HPDE6-E6E7 (cell line): Measurements from ENCODE around the gene SASH1.

Source experiments
- DNase-seq: peaks from one replicate; pipeline ENCODE4 v3.0.0; 2011; ENCODE audit warnings: missing footprints; ENCODE audit errors: extremely low spot score

SASH1 gene

DNA sequence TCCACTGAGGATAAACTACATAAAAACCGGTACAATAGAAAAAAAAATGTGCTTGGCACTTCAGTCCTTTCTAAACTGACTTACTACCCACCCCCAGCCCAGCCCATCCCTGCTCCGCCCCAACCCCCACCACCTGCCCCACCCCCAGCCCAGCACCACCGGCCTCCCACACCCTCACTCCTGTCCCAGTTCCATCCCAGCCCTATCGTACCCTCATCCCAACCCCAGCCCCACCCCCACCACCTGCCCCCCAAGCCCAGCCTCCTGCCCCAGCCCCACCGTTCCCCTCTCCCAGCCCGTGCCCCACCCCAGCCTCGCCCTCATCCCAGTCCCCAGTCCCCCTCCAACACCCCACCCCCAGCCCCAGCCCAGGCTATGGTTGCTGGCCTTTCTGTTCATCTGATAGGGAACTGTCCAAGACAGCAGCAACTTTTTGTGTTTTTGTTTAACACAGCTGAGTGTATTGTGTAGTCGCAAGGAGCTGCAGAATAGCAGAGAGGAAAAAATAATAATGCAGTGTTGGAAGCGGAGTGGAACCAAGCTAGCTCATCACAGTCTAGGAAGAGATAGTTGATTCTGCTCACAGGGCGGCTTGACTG, 61.9 kb downstream of the SASH1 start:
- DNase-seq = no peak

DNA sequence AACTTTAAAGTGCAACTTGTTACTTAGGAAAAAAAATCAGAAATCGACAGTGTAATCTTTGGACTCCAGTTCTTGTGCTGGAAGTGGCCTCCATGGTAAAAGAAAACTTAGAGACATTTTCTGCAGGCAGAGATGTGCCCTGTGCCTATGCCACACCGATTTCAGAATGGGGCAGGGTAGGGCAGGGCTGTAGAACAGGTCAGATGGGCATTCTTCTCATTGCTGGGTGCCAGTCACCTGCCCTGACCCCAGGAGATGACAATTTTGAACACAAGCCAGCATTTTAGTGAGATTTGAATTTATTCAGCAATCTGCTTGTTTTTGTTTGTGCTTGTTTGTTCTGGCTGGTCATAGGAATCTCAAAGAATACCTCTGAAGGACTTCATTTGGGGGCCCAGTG, 63.3 kb downstream of the SASH1 start:
- DNase-seq = no peak

DNA sequence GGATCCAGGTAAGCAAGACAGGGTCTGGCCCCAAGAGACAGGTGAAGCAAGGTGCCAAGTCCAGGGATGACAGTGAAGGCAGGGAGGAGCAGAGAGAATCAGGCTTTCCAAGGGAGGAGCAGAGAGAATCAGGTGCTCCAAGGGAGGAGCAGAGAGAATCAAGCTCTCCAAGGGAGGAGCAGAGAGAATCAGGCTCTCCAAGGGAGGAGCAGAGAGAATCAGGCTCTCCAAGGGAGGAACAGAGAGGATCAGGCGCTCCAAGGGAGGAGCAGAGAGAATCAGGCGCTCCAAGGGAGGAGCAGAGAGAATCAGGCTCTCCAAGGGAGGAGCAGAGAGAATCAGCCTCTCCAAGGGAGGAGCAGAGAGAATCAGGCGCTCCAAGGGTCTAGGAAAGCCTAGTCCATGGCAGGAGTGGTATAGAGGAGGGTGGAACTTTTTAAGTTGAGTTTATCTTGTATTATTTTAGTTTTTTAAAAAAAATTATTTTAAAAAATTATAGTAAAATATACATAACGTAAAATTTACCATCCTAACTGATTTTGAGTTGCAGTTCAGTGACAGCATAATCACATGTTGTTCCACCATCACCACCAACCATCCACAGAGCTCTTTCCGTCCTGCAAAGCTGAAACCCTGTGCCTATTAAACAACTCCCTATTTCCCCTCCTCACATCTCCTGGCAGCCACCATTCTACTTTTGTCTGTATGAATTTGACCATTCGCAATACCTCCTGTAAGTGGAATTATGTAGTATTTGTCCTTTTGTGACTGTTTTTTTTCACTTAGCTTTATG, 64.1 kb downstream of the SASH1 start:
- no peak for DNase-seq

DNA sequence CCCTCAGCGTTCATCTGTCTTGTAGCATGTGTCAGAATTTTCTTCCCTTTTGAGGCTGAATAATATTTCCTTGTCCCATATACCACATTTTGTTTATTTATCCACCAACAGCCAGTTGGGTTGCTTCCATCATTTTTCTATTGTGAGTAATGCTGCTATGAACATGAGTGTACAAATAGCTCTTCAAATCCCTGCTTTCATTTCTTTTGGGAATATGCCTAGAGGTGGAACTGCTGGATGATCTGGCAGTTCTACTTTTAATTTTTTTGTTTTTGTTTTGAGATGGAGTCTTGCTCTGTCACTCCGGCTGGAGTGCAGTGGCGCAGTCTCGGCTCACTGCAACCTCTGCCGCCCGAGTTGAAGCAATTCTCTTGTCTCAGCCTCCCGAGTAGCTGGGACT, 64.7 kb downstream of the SASH1 start:
- no peak for DNase-seq

DNA sequence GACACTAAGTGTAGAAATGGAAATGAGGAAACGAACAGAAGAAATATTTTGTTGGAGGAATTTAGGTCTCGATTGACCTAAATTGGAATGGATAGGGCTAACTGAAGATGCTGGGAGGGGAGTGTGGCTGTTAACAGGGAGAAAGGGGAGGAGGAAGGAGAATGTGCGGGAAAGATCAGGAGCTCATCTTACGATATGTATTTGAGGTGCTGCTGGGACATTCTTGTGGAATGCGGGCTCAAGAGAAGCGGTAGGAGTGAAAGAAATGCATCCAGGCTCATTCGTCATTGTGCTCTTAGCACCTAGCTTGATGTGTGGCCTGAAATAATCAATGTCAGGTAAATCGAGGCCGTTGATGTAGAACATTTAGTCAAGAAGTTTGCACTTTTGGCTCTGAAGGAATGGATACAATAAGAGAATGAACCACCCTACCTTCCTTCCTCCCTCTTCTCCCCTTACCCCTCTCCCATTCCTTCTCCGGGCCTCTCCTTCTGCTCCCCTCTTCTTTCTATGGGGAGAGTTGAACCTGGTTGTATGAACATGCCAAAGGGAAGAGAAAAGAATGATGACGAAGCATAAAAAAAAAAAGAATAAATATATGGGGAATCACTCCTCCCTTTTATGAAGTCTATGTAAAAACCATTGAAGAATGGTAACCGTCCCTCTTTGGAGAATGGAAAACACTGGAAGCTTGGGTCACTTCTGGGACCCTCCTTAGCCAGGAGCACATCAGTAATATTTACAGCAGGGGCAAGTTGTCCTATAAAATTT, 70.9 kb downstream of the SASH1 start:
- no peak for DNase-seq

DNA sequence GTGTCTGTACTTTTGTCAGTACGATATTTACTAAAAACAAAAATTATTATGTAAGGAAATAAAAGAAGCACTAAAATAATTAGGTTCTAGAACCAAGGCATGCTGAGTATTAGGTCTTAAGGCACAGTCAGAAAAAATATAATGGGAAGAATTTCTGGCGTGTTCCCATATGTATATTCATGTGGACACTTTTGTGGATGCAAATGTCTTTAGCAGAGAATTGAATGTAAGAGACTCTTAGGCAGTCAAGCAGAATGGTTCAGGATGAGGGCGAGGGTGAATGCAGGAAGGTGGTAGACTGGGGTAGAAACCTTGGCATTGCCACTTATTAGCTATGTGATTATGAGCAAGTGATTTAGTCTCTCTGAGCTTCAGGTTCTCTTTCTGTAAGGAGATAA, 71.5 kb downstream of the SASH1 start:
- DNase-seq = no peak

DNA sequence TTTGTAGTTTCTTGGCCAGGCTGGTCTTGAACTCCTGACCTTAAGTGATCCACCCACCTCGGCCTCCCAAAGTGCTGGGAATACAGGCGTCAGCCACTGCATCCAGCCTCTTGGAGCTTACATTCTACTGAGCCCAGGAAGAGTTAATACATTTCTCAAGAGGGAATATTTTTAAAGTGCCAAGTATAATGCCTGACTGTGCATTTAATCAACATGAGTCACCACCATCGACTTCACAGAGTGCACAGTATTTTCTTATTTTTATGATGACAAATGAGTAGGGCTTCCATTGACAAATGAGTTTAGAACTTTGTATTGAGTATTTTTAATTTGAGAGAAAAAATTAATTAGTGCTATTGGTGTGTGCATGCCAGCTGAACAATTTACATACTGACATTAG, 72.2 kb downstream of the SASH1 start:
- peak; percentile 33 for DNase-seq

DNA sequence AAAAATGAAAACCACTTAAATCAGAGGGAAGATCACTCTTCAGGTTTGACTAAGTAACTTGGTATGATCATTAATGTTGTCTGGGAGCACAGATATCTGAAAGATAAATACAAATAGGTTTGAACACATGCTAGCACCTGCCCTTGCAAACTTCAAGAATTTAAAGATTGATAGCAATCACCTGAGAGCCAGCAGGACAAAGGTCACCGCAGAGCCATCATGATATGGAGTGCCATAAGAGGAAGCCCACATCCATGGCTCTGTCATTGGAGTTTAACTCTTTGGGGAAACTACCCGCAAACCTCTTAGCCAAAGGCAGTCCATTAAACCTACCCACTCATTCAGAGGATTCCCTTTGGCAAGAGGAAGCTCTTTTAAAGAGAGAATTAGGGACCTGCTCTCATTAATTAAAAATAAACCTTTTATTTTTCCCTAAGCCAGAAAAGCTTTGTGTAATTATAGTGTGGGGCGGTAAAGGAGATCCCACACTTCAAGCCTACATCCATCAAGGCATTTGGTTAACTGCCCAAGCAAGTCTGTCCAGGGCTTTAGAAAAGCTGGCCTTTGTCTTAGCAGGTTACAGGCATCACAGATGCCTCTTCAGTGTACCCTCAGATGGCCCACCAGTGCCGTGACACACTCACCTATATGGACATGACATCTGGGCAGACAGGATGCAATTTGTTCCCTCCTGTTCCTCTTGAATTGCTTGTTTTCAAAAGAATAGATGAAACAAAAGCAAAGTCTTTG, 73.0 kb downstream of the SASH1 start:
- no peak for DNase-seq

DNA sequence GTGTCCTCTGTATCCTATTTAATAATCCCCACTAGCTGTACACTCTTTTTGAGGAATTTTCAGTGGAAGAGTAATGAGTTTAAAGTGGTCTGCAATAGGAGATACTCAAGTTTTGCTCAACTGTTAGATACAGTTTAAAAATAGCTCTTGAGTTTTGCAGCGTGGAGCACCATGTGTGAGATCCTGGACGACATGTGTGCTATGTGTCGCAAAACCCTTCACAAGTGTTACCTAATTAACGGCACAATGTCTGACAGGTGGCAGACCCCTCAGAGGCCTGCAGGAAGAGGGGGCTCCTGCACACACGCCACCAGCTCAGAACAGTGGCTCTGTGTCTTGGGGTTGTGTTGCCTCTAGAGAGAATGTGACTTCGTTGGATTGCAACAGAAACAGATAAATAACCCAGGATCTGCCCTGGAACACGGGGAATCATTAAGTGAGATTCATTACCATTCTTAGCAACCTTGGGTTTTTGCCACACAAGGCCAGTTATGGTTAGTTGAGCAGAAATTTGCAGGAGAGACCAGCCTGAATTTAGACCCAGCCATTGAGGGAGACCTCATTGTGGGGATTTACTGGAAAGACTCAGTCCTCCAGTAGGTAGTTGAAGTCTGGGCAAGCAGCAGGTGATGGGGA, 73.8 kb downstream of the SASH1 start:
- DNase-seq = no peak

DNA sequence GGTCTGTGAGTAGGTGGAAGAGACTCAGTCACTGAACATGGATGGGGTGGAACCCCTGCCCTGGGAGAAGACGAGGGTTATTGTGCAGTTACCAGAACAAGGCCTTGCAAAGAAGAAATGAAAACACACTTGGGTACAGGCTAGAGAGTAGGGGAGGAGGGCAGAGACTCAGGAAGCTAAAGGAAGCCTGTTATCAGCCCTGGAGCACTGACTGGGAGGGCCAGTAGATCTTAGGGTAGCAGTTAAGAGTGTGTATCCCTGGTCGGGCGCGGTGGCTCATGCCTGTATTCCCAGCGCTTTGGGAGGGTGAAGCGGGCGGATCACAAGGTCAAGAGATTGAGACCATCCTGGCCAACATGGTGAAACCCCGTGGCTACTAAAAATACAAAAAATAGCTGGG, 74.4 kb downstream of the SASH1 start:
- no peak for DNase-seq

DNA sequence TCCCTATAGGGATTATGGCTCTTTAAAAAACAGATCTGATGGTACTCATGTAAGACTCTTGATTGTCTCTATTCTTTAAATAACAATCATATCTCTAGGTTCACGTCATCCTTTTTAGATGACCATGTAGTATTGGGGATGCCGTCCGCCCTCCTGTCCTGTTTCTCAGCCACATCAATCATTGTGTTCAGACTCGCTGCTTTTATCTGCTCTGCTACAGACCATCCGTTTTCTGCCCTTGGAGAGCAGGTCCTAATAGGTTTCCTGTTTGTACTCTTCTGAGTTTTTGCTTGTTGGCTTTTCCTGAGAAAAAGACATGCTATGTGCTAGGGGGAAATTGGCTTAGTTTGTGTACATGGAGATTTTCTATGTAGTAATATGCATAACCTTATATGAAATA, 76.8 kb downstream of the SASH1 start:
- DNase-seq = no peak

DNA sequence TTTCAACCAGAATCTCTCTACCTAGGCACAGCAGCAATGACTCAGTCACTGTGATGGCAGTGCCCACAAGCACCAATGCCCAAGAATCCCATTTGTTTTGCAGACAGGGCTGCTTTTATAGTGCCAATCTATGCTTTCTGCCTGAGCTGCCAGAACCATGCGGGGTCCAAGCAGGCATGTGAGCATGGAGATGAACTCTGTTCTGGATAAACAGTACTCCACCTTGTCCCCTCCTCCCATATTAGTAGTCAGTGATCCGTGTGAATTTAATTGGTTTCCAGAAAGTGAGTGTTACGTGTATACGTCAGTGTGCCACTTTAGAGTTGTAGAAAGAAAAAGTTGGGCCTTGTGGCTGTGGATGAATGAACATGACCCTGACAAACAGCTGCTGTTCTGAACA, 79.4 kb downstream of the SASH1 start:
- no peak for DNase-seq

DNA sequence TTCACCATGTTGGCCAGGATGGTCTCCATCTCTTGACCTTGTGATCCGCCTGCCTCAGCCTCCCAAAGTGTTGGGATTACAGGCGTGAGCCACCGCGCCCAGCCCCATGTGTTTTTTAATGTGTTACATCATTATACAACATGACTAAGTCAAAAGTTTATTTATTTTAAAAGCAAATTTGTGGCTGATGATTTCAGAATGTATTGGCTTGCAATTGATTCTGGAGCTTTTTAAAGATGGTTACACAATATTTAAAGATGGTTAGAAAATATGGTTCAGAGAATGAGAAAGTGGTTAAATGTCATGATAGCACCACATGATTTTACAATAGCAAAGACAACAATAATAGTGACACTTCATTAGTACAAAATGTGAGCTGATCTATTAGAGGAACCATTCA, 80.5 kb downstream of the SASH1 start:
- DNase-seq = no peak

DNA sequence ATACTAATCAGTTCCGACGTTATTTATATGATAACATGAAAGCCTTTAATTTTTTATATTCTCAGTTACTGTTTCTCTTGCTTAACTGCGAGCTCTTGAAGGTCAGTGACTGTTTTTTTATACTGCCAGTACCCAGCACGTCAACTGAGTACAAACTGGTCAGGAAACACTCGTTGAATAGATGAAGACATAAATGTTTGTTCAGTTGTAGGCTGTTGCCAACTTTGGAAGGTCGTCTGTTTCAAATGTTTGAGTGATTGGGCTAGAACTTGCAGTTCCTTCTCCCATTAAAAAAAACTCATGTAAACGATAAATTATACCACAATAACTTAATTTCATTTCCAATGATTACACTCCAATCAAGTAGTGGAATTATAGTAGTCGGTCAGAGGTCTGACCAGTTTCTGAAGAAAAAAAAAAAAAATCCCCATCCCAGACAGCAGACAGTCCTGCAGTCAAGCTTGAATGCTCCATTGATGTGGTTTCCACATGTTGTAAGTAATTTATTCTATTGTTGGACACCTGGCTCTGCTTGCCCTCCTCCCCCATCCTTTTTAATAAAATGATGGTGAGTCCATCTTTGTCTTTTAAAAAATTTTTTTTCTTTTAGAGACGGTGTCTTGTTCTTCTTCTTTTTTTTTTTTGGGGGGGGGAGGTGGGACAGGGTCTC, 81.1 kb downstream of the SASH1 start:
- no peak for DNase-seq

DNA sequence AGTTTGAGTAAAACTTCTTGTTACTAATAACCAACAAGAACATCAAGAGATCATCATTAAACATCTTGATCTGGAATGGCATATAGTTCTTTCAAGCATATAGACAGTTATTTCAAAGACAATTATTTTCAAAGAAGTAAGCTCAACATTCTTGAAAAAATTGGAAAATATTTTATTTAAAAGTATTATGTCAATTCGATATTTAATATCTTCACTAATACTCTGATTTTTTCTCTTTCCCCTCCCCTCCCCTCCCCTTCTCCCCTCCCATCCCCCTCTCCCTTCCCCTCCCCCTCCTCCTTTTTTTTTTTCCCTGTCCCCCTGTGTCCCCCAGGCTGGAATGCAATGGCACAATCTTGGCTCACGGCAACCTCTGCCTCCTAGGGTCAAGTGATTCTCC, 82.8 kb downstream of the SASH1 start:
- no peak for DNase-seq

DNA sequence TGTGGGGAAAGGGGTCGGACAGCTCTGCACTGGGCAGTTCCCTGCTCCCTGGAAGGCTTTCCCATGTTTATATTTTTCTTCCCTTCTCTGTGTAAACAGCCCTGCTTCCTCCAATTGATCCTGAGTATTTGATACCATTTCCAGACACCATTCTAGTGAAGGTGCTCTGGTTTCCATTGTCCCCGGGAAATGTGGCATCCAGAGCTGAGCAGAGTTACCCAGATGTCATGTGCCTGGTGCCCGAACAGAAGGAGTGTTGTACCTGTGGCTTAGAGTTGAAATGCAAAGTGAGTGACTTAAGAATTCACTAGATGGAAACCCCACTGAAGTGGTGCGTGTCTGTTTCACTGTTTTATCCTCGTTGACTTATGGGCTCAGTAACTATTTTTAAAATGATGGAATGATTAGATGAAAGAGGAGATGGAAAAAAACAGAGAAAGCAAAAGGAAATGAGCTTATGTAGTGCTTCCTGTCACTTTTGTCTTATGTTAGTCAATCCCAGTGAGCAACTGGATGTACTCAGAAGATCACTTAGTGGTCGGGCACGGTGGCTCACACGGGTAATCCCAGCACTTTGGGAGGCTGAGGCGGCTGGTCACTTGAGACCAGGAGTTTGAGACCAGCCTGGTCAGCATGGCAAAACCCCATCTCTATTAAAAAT, 83.8 kb downstream of the SASH1 start:
- DNase-seq = no peak

DNA sequence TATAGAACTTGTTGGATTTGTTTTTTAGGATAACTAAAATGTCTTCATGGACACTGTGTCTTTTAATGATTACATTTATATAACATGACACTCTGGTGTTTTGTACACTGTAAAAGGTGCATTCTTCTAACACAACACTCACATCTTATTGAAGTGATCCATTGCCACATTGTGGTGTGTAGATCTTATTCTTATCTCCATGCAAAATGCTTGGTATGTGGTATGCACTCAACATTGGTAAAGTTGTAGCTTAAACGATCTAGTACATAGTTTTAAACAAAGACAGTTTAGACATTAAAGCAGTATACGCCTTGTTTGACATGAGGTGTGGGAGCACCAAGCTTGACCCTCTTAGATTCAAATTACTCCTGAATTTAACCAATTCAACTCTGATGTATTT, 84.7 kb downstream of the SASH1 start:
- DNase-seq = no peak

DNA sequence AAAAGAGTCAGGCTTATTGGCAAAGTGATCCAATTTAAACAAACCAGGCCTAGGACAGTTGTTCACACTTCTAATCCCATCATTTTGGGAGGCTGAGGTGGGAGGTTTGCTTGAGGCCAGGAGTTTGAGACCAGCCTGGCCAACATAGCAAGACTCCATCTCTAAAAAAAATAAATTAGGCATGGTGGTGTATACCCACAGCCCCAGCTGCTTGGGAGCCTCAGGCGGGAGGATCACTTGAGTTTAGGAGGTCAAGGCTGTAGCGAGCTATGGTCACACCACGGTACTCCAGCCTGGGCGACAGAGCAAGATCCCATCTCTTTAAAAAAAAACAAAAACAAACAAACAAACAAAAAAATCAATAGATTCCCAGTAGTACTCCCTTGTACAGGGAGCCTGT, 86.8 kb downstream of the SASH1 start:
- DNase-seq = no peak

DNA sequence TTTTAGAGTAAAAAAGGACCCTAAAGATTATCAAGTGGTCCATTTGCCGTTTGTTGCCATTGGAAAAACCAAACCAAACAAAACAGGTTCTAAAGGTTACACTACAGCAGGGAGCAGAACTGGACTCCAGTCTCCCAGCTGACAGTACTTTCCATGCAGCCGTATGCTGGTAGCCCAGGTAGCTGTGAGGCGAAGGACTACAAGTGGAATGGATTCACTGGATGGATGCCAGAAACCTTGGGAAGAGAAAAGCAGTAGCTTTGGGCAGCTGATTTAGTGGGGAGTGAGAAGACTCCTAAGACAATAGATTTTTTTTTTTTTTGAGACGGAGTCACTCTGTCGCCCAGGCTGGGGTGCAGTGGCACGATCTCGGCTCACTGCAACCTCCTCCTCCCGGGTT, 88.3 kb downstream of the SASH1 start:
- no peak for DNase-seq

DNA sequence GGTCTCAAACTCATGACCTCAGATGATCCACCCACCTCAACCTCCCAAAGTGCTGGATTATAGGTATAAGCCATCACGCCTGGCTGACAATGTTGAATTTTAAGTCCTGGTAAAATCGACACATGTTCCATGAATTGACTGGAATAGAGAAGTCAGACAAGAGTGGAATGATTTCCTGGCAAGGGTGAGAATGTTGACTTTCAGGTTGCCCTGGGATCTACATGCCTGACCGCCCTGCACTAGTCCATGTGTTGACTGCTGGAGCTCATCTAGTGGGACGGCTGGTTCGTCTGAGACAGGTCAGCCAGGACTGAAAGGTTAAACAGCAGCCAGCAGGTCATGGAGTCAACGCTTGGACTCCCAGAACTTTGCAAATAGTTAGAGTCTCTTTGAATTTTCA, 88.8 kb downstream of the SASH1 start:
- DNase-seq = no peak

DNA sequence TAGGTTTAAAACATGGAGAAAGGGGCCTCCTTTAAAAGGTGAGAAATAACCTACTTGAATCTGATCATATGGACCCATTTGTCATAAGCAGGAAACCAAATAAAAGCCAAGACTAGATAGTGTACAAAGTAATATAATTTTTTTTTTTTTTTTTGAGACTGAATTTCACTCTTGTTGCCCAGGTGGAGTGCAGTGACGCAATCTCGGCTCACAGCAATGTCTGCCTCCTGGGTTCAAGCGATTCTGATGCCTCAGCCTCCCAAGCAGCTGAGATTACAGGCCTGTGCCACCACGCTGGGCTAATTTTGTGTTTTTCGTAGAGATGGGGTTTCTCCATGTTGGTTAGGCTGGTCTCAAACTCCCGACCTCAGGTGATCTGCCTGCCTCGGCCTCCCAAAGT, 89.2 kb downstream of the SASH1 start:
- no peak for DNase-seq
